Prostate gland (tissue), 2 donors: ENCODE results near the gene RBM38. TPM values are rescaled to one million over a fixed set of nuclear protein-coding genes. Genes with fewer than 3 reads are reported as not detected.

Source experiments
- DNase-seq: peaks from one replicate; pipeline ENCODE4 v3.0.0-alpha.2; 2019; ENCODE audit warnings: low spot score
- H3K27ac ChIP-seq, 2 donors: fragments of 200-600 bp; sonication (generic); 2 replicates each; pipeline ENCODE4 v1.5.1; 2017 to 2019
- H3K27me3 ChIP-seq: fragments of 200-600 bp; sonication (generic); replicated peaks from 2 replicates; pipeline ENCODE4 v1.5.1; 2019; ENCODE audit not compliant: insufficient read depth
- H3K36me3 ChIP-seq, 2 donors: fragments of 200-600 bp; sonication (generic); 1 replicate in 1 of 2; 2 replicates in 1 of 2; pipeline versions ENCODE4 v1.5.1 to v1.8.1; 2017 to 2019
- H3K4me1 ChIP-seq: fragments of 200-600 bp; sonication (generic); replicated peaks from 2 replicates; pipeline ENCODE4 v1.5.1; 2019
- H3K4me3 ChIP-seq, 2 donors: fragments of 200-600 bp; sonication (generic); 2 replicates each; pipeline ENCODE4 v1.5.1; 2017 to 2019
- H3K9me3 ChIP-seq: fragments of 200-600 bp; sonication (generic); 2 replicates; pipeline ENCODE4 v1.5.1; 2017
- CTCF ChIP-seq, 4 experiments: fragments of 200-600 bp in 2 of 4; fragments of 450-650 bp in 2 of 4; sonication (generic) in 2 of 4; IDR thresholded peaks; 1 replicate in 3 of 4; 2 replicates in 1 of 4; pipeline ENCODE4 v1.5.1; 2016 to 2019; ENCODE audit warnings: antibody characterized with exemption in 4 of 4, mild to moderate bottlenecking in 2 of 4, moderate library complexity in 2 of 4
- POLR2A ChIP-seq: fragments of 450-650 bp; IDR thresholded peaks from one replicate; pipeline ENCODE4 v1.6.1; 2016; ENCODE audit warnings: antibody characterized with exemption, mild to moderate bottlenecking
- POLR2AphosphoS5 ChIP-seq: sonication (generic); formaldehyde crosslinking; IDR thresholded peaks from one replicate; pipeline ENCODE4 v1.6.1; 2017; ENCODE audit warnings: antibody characterized with exemption
- WGBS: methylation state at CpG from one replicate; pipeline ENCODE4 v1.1.5; 2018; 5-methylcytosine and 5-hydroxymethylcytosine counted together
- intact Hi-C: fragments of 100-400 bp; cut with DNase I; formaldehyde crosslinking; loops from one replicate; pipeline ENCODE4 v1.14.2; 2022
- total RNA-seq, 2 donors: library from RNA; depleted of rRNA; stranded (reverse); fragments of >200 nt; gene quantifications; one replicate each; pipeline ENCODE4 v1.1.0, GENCODE V29; 2016

Gene RBM38
- total RNA-seq, 2 donors from 2014 or later, result 29.9 to 104 TPM

- TF ChIP-seq CTCF (IDR thresholded peaks at IDR 0.05) (no peak), POLR2A (no peak), POLR2AphosphoS5 (no peak)
- H3K4me1 ChIP-seq, result no peaks in the 10 kb centered on the region
- H3K27ac ChIP-seq, result no peak overlapping the region
- no peak for DNase-seq
- H3K27me3 ChIP-seq, result no peaks in the 10 kb centered on the region
- H3K9me3 ChIP-seq, result no peaks in the 10 kb centered on the region
- no peak overlapping the region for H3K4me3 ChIP-seq
- no peaks in the 10 kb centered on the region for H3K36me3 ChIP-seq
- 78% methylated on average over 17 of the region's 17 CpGs for WGBS
- intact Hi-C loops, result no loop called here
Observed at GRCh38 chr20:57425150-57426013, 34.2 kb downstream of the RBM38 start.

GRCh38 chr20:57426271-57426689, 35.1 kb downstream of the RBM38 start:
- H3K27me3 ChIP-seq, result no peaks in the 10 kb centered on the region
- 87% methylated on average over 13 of the region's 13 CpGs for WGBS
- H3K36me3 ChIP-seq, result no peaks in the 10 kb centered on the region
- H3K4me3 ChIP-seq, result no peak overlapping the region
- H3K9me3 ChIP-seq, result no peaks in the 10 kb centered on the region
- TF ChIP-seq CTCF (IDR thresholded peaks at IDR 0.05) (no peak), POLR2A (no peak), POLR2AphosphoS5 (no peak)
- DNase-seq, result no peak
- H3K4me1 ChIP-seq, result no peaks in the 10 kb centered on the region
- intact Hi-C loops, result no loop called here
- no peak overlapping the region for H3K27ac ChIP-seq

GRCh38 chr20:57426831-57427230, 35.6 kb downstream of the RBM38 start:
- no peak overlapping the region for H3K4me3 ChIP-seq

GRCh38 chr20:57428324-57429158, 37.3 kb downstream of the RBM38 start:
- no peaks in the 10 kb centered on the region for H3K9me3 ChIP-seq
- no peak for TF ChIP-seq POLR2A
- no peak for TF ChIP-seq POLR2AphosphoS5
- no peak for TF ChIP-seq CTCF (IDR thresholded peaks at IDR 0.05)
- H3K36me3 ChIP-seq, result no peaks in the 10 kb centered on the region
- 57% methylated on average over 20 of the region's 21 CpGs for WGBS
- H3K27ac ChIP-seq, result no peak overlapping the region
- no peak for DNase-seq
- intact Hi-C loops, result no loop called here
- no peaks in the 10 kb centered on the region for H3K4me1 ChIP-seq
- no peak overlapping the region for H3K4me3 ChIP-seq
- no peaks in the 10 kb centered on the region for H3K27me3 ChIP-seq

More at GRCh38 chr20:57426831-57427230, 35.6 kb downstream of the RBM38 start:
- intact Hi-C loops, result no loop called here
- no peak for DNase-seq
- Histone ChIP-seq H3K36me3 (no peaks in the 10 kb centered on the region), H3K4me1 (no peaks in the 10 kb centered on the region), H3K9me3 (no peaks in the 10 kb centered on the region), H3K27me3 (no peaks in the 10 kb centered on the region), H3K27ac (no peak overlapping the region)
- TF ChIP-seq POLR2A, result no peak
- TF ChIP-seq CTCF (IDR thresholded peaks at IDR 0.05), result no peak
- no peak for TF ChIP-seq POLR2AphosphoS5
- 87% methylated on average over 7 of the region's 7 CpGs for WGBS
